ENCODE results near the gene LANCL1. TPM values are rescaled to one million over a fixed set of nuclear protein-coding genes. Genes with fewer than 3 reads are reported as not detected.

LANCL1 gene
- total and polyA plus RNA-seq, 2 experiments from 2014 or later: 22.7 to 40.2 TPM

DNA sequence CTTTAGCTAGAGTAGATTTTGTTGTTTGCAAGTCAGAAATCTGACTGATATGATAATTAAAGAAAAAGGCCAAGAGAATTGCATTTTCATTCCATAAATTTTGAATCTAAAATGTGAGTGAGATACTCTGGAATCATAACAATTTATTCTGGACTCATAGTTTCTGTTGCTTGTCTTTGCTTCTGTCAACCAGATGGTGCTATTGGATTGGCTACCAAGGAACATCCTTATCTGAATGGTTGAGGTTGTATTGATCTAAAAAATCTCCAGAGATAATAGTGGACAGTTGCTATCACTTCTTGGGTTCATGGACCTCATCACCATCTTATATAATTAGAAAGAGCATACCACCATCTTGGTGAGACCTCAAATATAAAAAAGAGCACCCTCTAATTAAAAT, 45.8 kb upstream of the LANCL1 start:
- no peak for DNase-seq (ENCODE audit: low spot score)
- Histone ChIP-seq H3K9me2 (replicated peaks; ENCODE audit: insufficient read depth) (no peaks in the 10 kb centered on the region), H2AFZ (no peak overlapping the region), H3K79me2 (no peaks in the 10 kb centered on the region), H3K27me3 (no peaks in the 10 kb centered on the region), H3K4me3 (no peak overlapping the region), H3K9me3 (ENCODE audit: low read depth) (no peaks in the 10 kb centered on the region), H4K20me1 (ENCODE audit: insufficient read depth, poor library complexity, severe bottlenecking) (no peaks in the 10 kb centered on the region), H3K4me2 (no peak overlapping the region), H3K4me1 (ENCODE audit: insufficient read depth) (no peaks in the 10 kb centered on the region), H3K27ac (no peak overlapping the region), H3K36me3 (replicated peaks; ENCODE audit: insufficient read depth, low read depth) (no peaks in the 10 kb centered on the region)
- TF ChIP-seq, protein P1, sequence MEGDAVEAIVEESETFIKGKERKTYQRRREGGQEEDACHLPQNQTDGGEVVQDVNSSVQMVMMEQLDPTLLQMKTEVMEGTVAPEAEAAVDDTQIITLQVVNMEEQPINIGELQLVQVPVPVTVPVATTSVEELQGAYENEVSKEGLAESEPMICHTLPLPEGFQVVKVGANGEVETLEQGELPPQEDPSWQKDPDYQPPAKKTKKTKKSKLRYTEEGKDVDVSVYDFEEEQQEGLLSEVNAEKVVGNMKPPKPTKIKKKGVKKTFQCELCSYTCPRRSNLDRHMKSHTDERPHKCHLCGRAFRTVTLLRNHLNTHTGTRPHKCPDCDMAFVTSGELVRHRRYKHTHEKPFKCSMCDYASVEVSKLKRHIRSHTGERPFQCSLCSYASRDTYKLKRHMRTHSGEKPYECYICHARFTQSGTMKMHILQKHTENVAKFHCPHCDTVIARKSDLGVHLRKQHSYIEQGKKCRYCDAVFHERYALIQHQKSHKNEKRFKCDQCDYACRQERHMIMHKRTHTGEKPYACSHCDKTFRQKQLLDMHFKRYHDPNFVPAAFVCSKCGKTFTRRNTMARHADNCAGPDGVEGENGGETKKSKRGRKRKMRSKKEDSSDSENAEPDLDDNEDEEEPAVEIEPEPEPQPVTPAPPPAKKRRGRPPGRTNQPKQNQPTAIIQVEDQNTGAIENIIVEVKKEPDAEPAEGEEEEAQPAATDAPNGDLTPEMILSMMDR (IDR thresholded peaks at IDR 0.05; ENCODE audit: poor library complexity): peak; percentile 18
- no peak for TF ChIP-seq EZH2phosphoT487 (IDR thresholded peaks at IDR 0.05; ENCODE audit: low read depth, severe bottlenecking, unreplicated experiment)

DNA sequence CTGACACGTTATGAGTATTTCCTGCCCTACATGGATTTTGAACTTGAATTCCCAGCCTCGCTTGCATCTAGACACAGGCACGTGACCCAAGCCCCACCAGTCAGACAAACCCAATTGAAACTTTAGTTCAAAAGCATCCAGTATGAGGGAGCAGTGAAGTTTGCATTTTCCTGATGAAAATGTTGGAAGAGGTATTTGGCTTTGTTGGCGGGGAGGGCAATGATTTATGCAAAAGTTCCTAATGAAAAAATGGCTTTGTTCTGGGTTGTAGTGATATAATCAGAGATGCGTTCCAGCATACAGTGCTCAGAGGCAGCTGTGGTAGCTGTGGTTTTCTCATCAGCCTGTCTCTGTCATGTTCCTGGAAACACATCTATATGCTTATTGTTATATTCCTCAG, 43.0 kb upstream of the LANCL1 start:
- Histone ChIP-seq H3K4me3 (no peak overlapping the region), H3K9me3 (ENCODE audit: low read depth) (no peaks in the 10 kb centered on the region), H3K4me1 (ENCODE audit: insufficient read depth) (no peaks in the 10 kb centered on the region), H3K27ac (no peak overlapping the region), H3K36me3 (replicated peaks; ENCODE audit: insufficient read depth, low read depth) (no peaks in the 10 kb centered on the region), H3K4me2 (no peak overlapping the region), H2AFZ (no peak overlapping the region), H3K9me2 (replicated peaks; ENCODE audit: insufficient read depth) (no peaks in the 10 kb centered on the region), H3K79me2 (no peaks in the 10 kb centered on the region), H4K20me1 (ENCODE audit: insufficient read depth, poor library complexity, severe bottlenecking) (no peaks in the 10 kb centered on the region), H3K27me3 (no peaks in the 10 kb centered on the region)
- DNase-seq (ENCODE audit: low spot score): no peak
- WGBS (ENCODE audit: low lambda C conversion rate, missing lambda C conversion rate): 92% methylated on average over 5 of the region's 5 CpGs
- no peak for TF ChIP-seq EZH2phosphoT487 (IDR thresholded peaks at IDR 0.05; ENCODE audit: low read depth, severe bottlenecking, unreplicated experiment)
- TF ChIP-seq, protein P1 (IDR thresholded peaks at IDR 0.05; ENCODE audit: poor library complexity): no peak

DNA sequence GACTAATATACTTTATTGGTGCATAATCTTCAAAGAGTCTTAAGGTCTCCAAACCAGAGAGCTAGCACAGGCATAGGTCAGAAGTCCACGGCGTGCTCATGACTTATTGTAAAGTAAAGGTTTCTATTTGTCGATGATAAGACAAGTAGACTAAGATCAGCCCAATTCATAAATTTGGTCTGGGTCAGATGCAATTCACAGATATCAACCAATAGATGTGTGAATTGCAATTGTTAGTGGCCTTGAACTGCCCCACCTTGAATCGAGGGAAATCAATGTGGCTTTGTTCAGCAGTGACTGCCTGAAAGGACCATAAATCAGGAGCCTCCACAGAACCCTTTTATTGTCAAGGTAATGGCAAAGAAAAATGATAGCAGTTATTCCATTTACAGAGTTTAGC, 40.7 kb upstream of the LANCL1 start:
- Histone ChIP-seq H3K4me1 (ENCODE audit: insufficient read depth) (no peaks in the 10 kb centered on the region), H2AFZ (no peak overlapping the region), H3K36me3 (replicated peaks; ENCODE audit: insufficient read depth, low read depth) (no peaks in the 10 kb centered on the region), H3K27ac (peak overlapping the region; percentile 18), H3K4me2 (no peak overlapping the region), H3K9me2 (replicated peaks; ENCODE audit: insufficient read depth) (no peaks in the 10 kb centered on the region), H3K4me3 (no peak overlapping the region), H4K20me1 (ENCODE audit: insufficient read depth, poor library complexity, severe bottlenecking) (no peaks in the 10 kb centered on the region), H3K9me3 (ENCODE audit: low read depth) (no peaks in the 10 kb centered on the region), H3K79me2 (no peaks in the 10 kb centered on the region), H3K27me3 (no peaks in the 10 kb centered on the region)
- no peak for TF ChIP-seq EZH2phosphoT487 (IDR thresholded peaks at IDR 0.05; ENCODE audit: low read depth, severe bottlenecking, unreplicated experiment)
- no peak for TF ChIP-seq EZH2 (IDR thresholded peaks at IDR 0.05; ENCODE audit: borderline replicate concordance)
- TF ChIP-seq, protein P1 (IDR thresholded peaks at IDR 0.05; ENCODE audit: poor library complexity): no peak
- peak; percentile 28 for DNase-seq (ENCODE audit: low spot score)
- 51% methylated on average over 4 of the region's 4 CpGs for WGBS (ENCODE audit: low lambda C conversion rate, missing lambda C conversion rate)

DNA sequence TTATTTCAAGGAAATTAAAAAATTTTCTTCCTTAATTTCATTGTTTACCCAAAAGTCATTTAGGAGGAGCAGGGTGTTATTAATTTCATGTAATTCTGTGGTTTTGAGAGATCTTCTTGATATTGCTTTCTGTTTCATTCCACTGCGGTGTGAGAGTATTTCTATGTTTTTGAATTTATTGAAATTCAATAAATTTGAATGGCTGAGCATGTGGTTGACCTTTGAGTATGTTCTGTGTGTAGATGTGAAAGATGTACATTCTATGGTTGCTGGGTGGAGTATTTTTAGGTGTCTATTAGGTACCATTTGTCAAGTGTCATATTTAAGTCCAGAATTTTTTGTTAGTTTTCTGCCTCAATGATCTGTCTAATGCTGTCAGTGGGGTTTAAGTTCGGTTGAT, 39.4 kb upstream of the LANCL1 start:
- Histone ChIP-seq H3K4me1 (ENCODE audit: insufficient read depth) (no peaks in the 10 kb centered on the region), H4K20me1 (ENCODE audit: insufficient read depth, poor library complexity, severe bottlenecking) (no peaks in the 10 kb centered on the region), H3K27me3 (no peaks in the 10 kb centered on the region), H3K4me2 (no peak overlapping the region), H2AFZ (no peak overlapping the region), H3K9me2 (replicated peaks; ENCODE audit: insufficient read depth) (no peaks in the 10 kb centered on the region), H3K79me2 (no peaks in the 10 kb centered on the region), H3K27ac (peak overlapping the region; percentile 19), H3K36me3 (replicated peaks; ENCODE audit: insufficient read depth, low read depth) (no peaks in the 10 kb centered on the region), H3K9me3 (ENCODE audit: low read depth) (no peaks in the 10 kb centered on the region), H3K4me3 (no peak overlapping the region)
- DNase-seq (ENCODE audit: low spot score): no peak
- TF ChIP-seq EZH2 (IDR thresholded peaks at IDR 0.05; ENCODE audit: borderline replicate concordance): no peak
- TF ChIP-seq EZH2phosphoT487 (IDR thresholded peaks at IDR 0.05; ENCODE audit: low read depth, severe bottlenecking, unreplicated experiment): no peak
- TF ChIP-seq, protein P1 (IDR thresholded peaks at IDR 0.05; ENCODE audit: poor library complexity): no peak
- WGBS (ENCODE audit: low lambda C conversion rate, missing lambda C conversion rate): 64% methylated on average over 2 of the region's 2 CpGs
